Thoracic aorta (tissue), 2 donors: Measurements from ENCODE around the gene NRSN1. TPM values are rescaled to one million over a fixed set of nuclear protein-coding genes. Genes with fewer than 3 reads are reported as not detected.

Experiments
- ATAC-seq: fragments of 150-250 bp; one replicate; pipeline ENCODE4 v1.8.0; 2017; ENCODE audit warnings: low read depth; ENCODE audit not compliant: insufficient number of reproducible peaks, low FRiP score
- DNase-seq: peaks from one replicate; pipeline ENCODE4 v3.0.0-alpha.2; 2020; ENCODE audit warnings: low spot score
- H3K27ac ChIP-seq, 2 donors: fragments of 200-600 bp; sonication (generic); 1 replicate in 1 of 2; 2 replicates in 1 of 2; pipeline ENCODE4 v1.5.1; 2016; ENCODE audit warnings: mild to moderate bottlenecking in 2 of 2, moderate library complexity in 2 of 2
- H3K27me3 ChIP-seq: fragments of 200-600 bp; sonication (generic); replicated peaks from 2 replicates; pipeline ENCODE4 v1.6.0; 2016; ENCODE audit warnings: mild to moderate bottlenecking; ENCODE audit not compliant: insufficient read depth
- H3K36me3 ChIP-seq: fragments of 200-600 bp; sonication (generic); one replicate; pipeline ENCODE4 v1.5.1; 2016
- H3K4me1 ChIP-seq, 2 donors: fragments of 200-600 bp; sonication (generic); 1 replicate in 1 of 2; 2 replicates in 1 of 2; pipeline versions ENCODE4 v1.5.1 to v1.6.0; 2016; ENCODE audit warnings: low read depth in 2 of 2, mild to moderate bottlenecking in 1 of 2; ENCODE audit not compliant: control insufficient read depth in 1 of 2
- H3K4me3 ChIP-seq: fragments of 200-600 bp; sonication (generic); 2 replicates; pipeline ENCODE4 v1.5.1; 2016; ENCODE audit warnings: mild to moderate bottlenecking
- H3K9me3 ChIP-seq: fragments of 200-600 bp; sonication (generic); 2 replicates; pipeline ENCODE4 v1.5.1; 2016
- total RNA-seq, 2 donors: library from RNA; depleted of rRNA; stranded (reverse); fragments of >200 nt; gene quantifications; one replicate each; pipeline versions ENCODE4 v1.1.0 to v1.2.3, GENCODE V29; 2016
- TF ChIP-seq, protein P1 (sequence below): fragments of 200-600 bp; sonication (generic); IDR thresholded peaks from one replicate; pipeline ENCODE4 v1.5.1; 2019; ENCODE audit warnings: antibody characterized with exemption

NRSN1 gene
- total RNA-seq, 2 donors from 2014 or later, result not detected

DNA sequence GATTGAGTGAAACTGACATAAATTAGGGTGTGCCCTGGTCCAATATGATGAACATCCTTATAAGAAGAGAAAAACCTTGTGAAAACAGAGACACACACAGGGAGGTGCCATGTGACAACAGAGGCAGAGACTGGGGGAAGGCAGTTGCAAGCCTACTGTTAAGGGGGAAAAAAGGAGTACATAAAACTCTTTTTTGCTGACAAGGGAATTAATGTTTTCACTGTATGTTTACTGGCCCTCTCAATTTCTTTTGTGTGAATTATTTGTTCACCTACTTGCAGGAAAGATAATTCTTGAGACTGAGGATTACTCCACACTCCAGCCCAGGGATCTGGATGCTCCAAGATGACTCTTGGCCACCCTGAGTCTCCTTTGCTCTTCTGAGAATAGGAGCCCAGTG lies 12.1 kb upstream of the NRSN1 start:
- Histone ChIP-seq H3K4me1 (no peaks in the 10 kb centered on the region), H3K4me3 (no peak overlapping the region), H3K9me3 (no peaks in the 10 kb centered on the region), H3K36me3 (no peaks in the 10 kb centered on the region), H3K27ac (no peak overlapping the region), H3K27me3 (no peaks in the 10 kb centered on the region)
- TF ChIP-seq, protein P1, sequence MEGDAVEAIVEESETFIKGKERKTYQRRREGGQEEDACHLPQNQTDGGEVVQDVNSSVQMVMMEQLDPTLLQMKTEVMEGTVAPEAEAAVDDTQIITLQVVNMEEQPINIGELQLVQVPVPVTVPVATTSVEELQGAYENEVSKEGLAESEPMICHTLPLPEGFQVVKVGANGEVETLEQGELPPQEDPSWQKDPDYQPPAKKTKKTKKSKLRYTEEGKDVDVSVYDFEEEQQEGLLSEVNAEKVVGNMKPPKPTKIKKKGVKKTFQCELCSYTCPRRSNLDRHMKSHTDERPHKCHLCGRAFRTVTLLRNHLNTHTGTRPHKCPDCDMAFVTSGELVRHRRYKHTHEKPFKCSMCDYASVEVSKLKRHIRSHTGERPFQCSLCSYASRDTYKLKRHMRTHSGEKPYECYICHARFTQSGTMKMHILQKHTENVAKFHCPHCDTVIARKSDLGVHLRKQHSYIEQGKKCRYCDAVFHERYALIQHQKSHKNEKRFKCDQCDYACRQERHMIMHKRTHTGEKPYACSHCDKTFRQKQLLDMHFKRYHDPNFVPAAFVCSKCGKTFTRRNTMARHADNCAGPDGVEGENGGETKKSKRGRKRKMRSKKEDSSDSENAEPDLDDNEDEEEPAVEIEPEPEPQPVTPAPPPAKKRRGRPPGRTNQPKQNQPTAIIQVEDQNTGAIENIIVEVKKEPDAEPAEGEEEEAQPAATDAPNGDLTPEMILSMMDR, result no peak
- no peak for ATAC-seq
- no peak for DNase-seq

DNA sequence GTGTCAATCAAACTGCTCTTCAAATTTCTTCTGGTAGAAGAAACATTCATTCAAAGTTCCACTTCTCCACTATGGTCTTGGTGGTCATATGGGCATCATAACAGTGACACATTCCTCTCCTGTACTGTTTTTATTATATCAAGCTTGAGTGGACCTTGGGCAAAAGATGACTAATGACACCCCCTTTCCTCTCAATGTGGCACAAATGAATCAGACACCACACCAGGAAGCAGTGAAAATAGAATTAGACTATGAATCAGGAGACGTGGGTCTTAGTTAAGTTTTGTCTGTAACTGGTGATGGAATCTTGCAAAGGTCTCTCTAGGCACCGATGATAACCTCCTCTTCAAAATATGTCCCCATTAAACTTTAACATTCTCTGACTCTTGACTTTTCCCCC lies 9.0 kb upstream of the NRSN1 start:
- Histone ChIP-seq H3K4me1 (no peaks in the 10 kb centered on the region), H3K27me3 (no peaks in the 10 kb centered on the region), H3K27ac (no peak overlapping the region), H3K36me3 (no peaks in the 10 kb centered on the region), H3K4me3 (no peak overlapping the region), H3K9me3 (no peaks in the 10 kb centered on the region)
- TF ChIP-seq, protein P1, result no peak
- ATAC-seq (no peak), DNase-seq (no peak)

- TF ChIP-seq, protein P1, result no peak
- Histone ChIP-seq H3K4me3 (no peak overlapping the region), H3K9me3 (no peaks in the 10 kb centered on the region), H3K36me3 (no peaks in the 10 kb centered on the region), H3K4me1 (no peaks in the 10 kb centered on the region), H3K27ac (no peak overlapping the region), H3K27me3 (no peaks in the 10 kb centered on the region)
- no peak for ATAC-seq
- DNase-seq, result no peak
Observed at GRCh38 chr6:24122139-24122538, 3.9 kb upstream of the NRSN1 start.

- Histone ChIP-seq H3K27ac (no peak overlapping the region), H3K36me3 (no peaks in the 10 kb centered on the region), H3K27me3 (no peaks in the 10 kb centered on the region), H3K9me3 (no peaks in the 10 kb centered on the region), H3K4me1 (no peaks in the 10 kb centered on the region), H3K4me3 (no peak overlapping the region)
- TF ChIP-seq, protein P1, result no peak
- ATAC-seq (no peak), DNase-seq (no peak)
Observed at GRCh38 chr6:24126586-24127192, 674 bp downstream of the NRSN1 start.

DNA sequence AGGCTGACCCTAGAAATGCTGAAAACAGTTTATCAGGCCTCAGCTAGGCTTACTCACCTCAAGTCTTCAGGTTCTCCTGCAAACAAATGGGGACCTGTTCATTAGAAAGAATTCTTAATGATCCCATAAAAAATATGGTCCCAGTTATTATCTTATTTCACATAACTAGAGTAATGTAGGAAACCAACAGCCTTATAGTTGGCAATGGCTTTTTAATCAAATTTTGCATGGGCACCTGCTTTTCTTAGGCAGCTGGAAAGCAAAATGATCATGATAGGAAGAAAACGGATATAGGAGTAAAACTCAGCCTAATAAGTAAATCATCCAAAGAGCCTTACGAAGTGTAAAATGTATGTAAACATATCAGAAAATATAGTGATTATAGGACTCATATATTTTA lies 1.3 kb downstream of the NRSN1 start:
- Histone ChIP-seq H3K27me3 (no peaks in the 10 kb centered on the region), H3K4me3 (no peak overlapping the region), H3K36me3 (no peaks in the 10 kb centered on the region), H3K9me3 (no peaks in the 10 kb centered on the region), H3K27ac (no peak overlapping the region), H3K4me1 (no peaks in the 10 kb centered on the region)
- TF ChIP-seq, protein P1, result no peak
- no peak for ATAC-seq
- DNase-seq, result no peak
